DOHH2 (cell line): ENCODE data around the gene GRIK2.

Experiments
- EZH2phosphoT487 ChIP-seq: fragments of 200-600 bp; sonication (generic); IDR thresholded peaks from 2 replicates; pipeline ENCODE4 v1.6.1; 2017; ENCODE audit warnings: borderline replicate concordance, mild to moderate bottlenecking, antibody characterized with exemption, low read length, moderate library complexity, mixed read lengths
- TF ChIP-seq, protein P1 (sequence below): fragments of 200-600 bp; sonication (generic); IDR thresholded peaks from one replicate; pipeline ENCODE4 v1.5.1; 2014; ENCODE audit warnings: antibody characterized with exemption, mild to moderate bottlenecking, low read depth, low read length; ENCODE audit not compliant: poor library complexity, severe bottlenecking

GRCh38 chr6:101980924-101981323 lies 587.4 kb downstream of the GRIK2 start:
- TF ChIP-seq, protein P1, sequence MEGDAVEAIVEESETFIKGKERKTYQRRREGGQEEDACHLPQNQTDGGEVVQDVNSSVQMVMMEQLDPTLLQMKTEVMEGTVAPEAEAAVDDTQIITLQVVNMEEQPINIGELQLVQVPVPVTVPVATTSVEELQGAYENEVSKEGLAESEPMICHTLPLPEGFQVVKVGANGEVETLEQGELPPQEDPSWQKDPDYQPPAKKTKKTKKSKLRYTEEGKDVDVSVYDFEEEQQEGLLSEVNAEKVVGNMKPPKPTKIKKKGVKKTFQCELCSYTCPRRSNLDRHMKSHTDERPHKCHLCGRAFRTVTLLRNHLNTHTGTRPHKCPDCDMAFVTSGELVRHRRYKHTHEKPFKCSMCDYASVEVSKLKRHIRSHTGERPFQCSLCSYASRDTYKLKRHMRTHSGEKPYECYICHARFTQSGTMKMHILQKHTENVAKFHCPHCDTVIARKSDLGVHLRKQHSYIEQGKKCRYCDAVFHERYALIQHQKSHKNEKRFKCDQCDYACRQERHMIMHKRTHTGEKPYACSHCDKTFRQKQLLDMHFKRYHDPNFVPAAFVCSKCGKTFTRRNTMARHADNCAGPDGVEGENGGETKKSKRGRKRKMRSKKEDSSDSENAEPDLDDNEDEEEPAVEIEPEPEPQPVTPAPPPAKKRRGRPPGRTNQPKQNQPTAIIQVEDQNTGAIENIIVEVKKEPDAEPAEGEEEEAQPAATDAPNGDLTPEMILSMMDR: no peak
- TF ChIP-seq EZH2phosphoT487: no peak
